ENCODE data around the gene LPP. TPM values are rescaled to one million over a fixed set of nuclear protein-coding genes. Genes with fewer than 3 reads are reported as not detected.

Gene LPP
- total RNA-seq, 1 experiment from 2014 or later = 54.0 TPM

DNA sequence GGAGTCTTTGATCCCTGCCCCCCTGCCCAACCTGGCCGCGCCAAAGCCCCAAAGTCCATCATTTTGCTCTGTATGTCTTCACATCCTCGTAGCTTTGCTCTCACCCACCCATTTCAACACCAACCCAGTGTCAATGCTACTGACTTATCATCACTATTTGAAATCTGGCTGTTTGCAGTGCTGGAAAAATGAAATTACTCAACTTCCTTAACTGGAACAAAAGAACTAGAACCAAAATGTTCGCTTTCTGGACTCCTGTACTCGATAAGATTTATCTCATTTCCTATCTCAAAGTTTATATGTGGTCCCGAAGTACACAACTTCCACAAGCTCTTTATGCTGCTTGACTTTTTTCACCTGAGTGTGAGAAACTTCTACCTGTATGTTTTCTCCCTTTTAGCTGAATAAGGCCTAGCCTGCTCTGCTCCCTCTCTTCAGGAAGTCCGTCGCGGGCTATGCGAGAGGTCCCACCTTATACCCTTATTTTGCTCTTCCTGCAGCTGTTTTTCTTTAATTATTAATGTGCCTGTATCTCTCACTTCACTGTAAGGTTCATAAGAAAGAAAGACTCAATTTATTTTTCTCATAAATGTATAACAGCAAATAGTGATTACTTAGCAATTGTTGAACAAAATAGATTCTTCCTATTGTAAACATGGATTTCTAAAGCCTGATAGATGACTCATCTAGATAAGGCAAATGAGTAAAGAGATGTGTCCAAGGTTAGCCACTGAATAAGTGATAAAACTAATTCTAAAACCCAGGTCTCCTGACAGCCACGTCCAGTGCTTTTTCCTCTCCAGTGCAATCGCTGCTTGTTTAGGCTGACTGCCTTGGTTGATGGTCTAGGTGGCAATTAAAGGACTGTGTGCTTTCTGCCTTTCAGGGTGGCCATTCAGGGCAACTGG lies 553.7 kb downstream of the LPP start:
- DNase-seq (ENCODE audit: low read depth, low spot score) (no peak), ATAC-seq (no peak)
- Histone ChIP-seq H3K9me2 (ENCODE audit: insufficient read depth) (no peaks in the 10 kb centered on the region), H3K27ac (ENCODE audit: low read depth, low read length) (no peak overlapping the region), H3K27me3 (ENCODE audit: insufficient read depth, low read length) (no peaks in the 10 kb centered on the region), H3K9me3 (ENCODE audit: control insufficient read depth in 1 of 2, insufficient read depth in 1 of 2, low read depth in 1 of 2, low read length in 2 of 2) (no peaks in the 10 kb centered on the region), H3K79me2 (ENCODE audit: insufficient read depth, low read length) (no peaks in the 10 kb centered on the region), H3K9ac (ENCODE audit: low read length) (no peak overlapping the region), H3K4me1 (ENCODE audit: control insufficient read depth in 1 of 2, insufficient read depth in 2 of 2, low read length in 2 of 2) (no peaks in the 10 kb centered on the region), H3K4me2 (ENCODE audit: low read length) (no peak overlapping the region), H2AFZ (ENCODE audit: low read depth, low read length, poor library complexity, severe bottlenecking) (no peak overlapping the region), H3K36me3 (ENCODE audit: control insufficient read depth in 1 of 2, insufficient read depth in 2 of 2, low read length in 2 of 2) (no peaks in the 10 kb centered on the region), H4K20me1 (ENCODE audit: insufficient read depth) (no peaks in the 10 kb centered on the region), H3K4me3 (replicated peaks in 1 of 2; ENCODE audit: low read depth in 1 of 2, low read length in 2 of 2) (no peak overlapping the region)
- BruUV-seq (replicated peaks) = no TSS peak
- CTCF ChIA-PET = interaction anchor here (0.6 kb wide), 1 partner anchor 1029 kb away, joined by 3 read pairs; no protein-coding TSS in a partner anchor
- intact Hi-C loops (cut with micrococcal nuclease) = no loop called here
- RAD21 ChIA-PET (ENCODE audit: low non-redundant PET in 1 of 2, low total read pairs in 2 of 2, uncharacterized antibody in 2 of 2, unreplicated experiment in 2 of 2) = no interaction called here
- TF ChIP-seq SRF (IDR thresholded peaks at IDR 0.05; ENCODE audit: low read depth) (no peak), RAD21 (IDR thresholded peaks at IDR 0.05; ENCODE audit: low read depth) (no peak)
- TF ChIP-seq, protein P1, sequence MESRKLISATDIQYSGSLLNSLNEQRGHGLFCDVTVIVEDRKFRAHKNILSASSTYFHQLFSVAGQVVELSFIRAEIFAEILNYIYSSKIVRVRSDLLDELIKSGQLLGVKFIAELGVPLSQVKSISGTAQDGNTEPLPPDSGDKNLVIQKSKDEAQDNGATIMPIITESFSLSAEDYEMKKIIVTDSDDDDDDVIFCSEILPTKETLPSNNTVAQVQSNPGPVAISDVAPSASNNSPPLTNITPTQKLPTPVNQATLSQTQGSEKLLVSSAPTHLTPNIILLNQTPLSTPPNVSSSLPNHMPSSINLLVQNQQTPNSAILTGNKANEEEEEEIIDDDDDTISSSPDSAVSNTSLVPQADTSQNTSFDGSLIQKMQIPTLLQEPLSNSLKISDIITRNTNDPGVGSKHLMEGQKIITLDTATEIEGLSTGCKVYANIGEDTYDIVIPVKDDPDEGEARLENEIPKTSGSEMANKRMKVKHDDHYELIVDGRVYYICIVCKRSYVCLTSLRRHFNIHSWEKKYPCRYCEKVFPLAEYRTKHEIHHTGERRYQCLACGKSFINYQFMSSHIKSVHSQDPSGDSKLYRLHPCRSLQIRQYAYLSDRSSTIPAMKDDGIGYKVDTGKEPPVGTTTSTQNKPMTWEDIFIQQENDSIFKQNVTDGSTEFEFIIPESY (IDR thresholded peaks at IDR 0.05; ENCODE audit: extremely low read depth, insufficient replicate concordance, low read length) = no peak
- POLR2A ChIA-PET = no interaction called here

DNA sequence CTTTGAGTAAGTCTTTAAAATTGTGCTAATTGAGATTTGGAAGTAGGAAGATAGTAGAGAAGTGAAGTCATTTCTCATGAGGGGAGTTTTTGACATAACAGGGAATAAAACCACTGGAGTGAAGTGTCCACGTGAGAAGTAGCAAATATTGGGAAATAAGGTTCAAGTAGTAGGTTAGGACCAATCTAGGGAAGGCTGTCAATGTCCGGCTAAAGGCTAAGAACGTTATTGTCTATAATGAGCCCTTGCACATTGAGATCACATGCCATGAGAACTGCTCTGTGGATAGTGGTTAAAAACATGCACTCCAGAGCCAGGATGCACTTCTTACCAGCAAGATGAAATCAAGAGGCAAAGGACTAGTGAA lies 557.9 kb downstream of the LPP start:
- no peak for ATAC-seq
- DNase-seq (ENCODE audit: low read depth, low spot score) = no peak

More for the DNA sequence above, 557.9 kb downstream of the LPP start:
- Histone ChIP-seq H3K79me2 (ENCODE audit: insufficient read depth, low read length) (no peaks in the 10 kb centered on the region), H4K20me1 (ENCODE audit: insufficient read depth) (no peaks in the 10 kb centered on the region), H3K27ac (ENCODE audit: low read depth, low read length) (no peak overlapping the region), H3K9me2 (ENCODE audit: insufficient read depth) (no peaks in the 10 kb centered on the region), H3K27me3 (ENCODE audit: insufficient read depth, low read length) (no peaks in the 10 kb centered on the region), H3K36me3 (ENCODE audit: control insufficient read depth in 1 of 2, insufficient read depth in 2 of 2, low read length in 2 of 2) (no peaks in the 10 kb centered on the region), H3K9ac (ENCODE audit: low read length) (no peak overlapping the region), H3K9me3 (ENCODE audit: control insufficient read depth in 1 of 2, insufficient read depth in 1 of 2, low read depth in 1 of 2, low read length in 2 of 2) (no peaks in the 10 kb centered on the region), H3K4me2 (ENCODE audit: low read length) (no peak overlapping the region), H3K4me3 (replicated peaks in 1 of 2; ENCODE audit: low read depth in 1 of 2, low read length in 2 of 2) (no peak overlapping the region), H2AFZ (ENCODE audit: low read depth, low read length, poor library complexity, severe bottlenecking) (no peak overlapping the region), H3K4me1 (ENCODE audit: control insufficient read depth in 1 of 2, insufficient read depth in 2 of 2, low read length in 2 of 2) (no peaks in the 10 kb centered on the region)
- CTCF ChIA-PET = no interaction called here
- POLR2A ChIA-PET = no interaction called here
- RAD21 ChIA-PET (ENCODE audit: low non-redundant PET in 1 of 2, low total read pairs in 2 of 2, uncharacterized antibody in 2 of 2, unreplicated experiment in 2 of 2) = no interaction called here
- intact Hi-C loops (cut with micrococcal nuclease) = no loop called here
- TF ChIP-seq, protein P2, sequence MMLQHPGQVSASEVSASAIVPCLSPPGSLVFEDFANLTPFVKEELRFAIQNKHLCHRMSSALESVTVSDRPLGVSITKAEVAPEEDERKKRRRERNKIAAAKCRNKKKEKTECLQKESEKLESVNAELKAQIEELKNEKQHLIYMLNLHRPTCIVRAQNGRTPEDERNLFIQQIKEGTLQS (IDR thresholded peaks at IDR 0.05) = no peak
- TF ChIP-seq ZNF274 (IDR thresholded peaks at IDR 0.05; ENCODE audit: low read depth, low read length) = no peak
- no TSS peak for BruUV-seq (replicated peaks)
